Posterior vena cava (tissue), 2 donors: Measurements from ENCODE around the gene EMP1. TPM values are rescaled to one million over a fixed set of nuclear protein-coding genes. Genes with fewer than 3 reads are reported as not detected.
"Not testable (repeated sequence)": the region's sequence is repeated elsewhere in the genome, so short reads cannot be mapped to it uniquely, and the experiment has no call there.

Experiments
- DNase-seq: peaks from one replicate; pipeline ENCODE4 v3.0.0-alpha.2; 2020; ENCODE audit warnings: low spot score
- intact Hi-C, 2 donors: fragments of 100-400 bp; cut with DNase I; formaldehyde crosslinking; loops; one replicate each; pipeline versions ENCODE4 v1.14.1 to v1.14.2; 2022 to 2023
- total RNA-seq, 2 donors: library from RNA; stranded (reverse); fragmentation: NEBNext Ultra II Directional; extraction: Animal tissue kit (Norgen Biotek cat#: 25700); gene quantifications; one replicate each; pipeline ENCODE4 v1.2.1, GENCODE V29; 2021
- donor health status: DM: yes; HTN: yes; CAD: no.
- donor health status: DM: yes; HTN: yes; CAD: no.

EMP1 gene
- total RNA-seq, 2 donors from 2014 or later: 596 to 746 TPM

DNA sequence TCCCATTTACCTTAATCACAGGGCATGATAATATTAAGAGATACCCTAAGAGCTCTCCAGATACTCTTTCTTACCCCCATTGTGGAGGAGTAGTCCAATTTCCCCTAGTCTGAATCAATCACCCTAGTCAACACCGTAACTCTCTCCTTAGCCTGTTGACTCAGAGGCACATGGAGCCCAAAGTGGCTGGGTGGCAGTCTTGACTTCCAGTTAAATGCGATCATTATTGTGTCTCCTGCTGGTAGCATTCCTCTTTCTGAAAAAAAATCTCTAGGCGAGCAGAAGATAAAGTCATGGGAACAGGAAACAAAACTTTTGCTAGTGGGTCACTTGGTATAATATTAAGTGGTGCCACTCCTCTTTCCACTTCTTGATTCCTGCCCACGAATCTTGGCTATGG lies 46.4 kb downstream of the EMP1 start:
- no peak for DNase-seq
- intact Hi-C loops: no loop called here

DNA sequence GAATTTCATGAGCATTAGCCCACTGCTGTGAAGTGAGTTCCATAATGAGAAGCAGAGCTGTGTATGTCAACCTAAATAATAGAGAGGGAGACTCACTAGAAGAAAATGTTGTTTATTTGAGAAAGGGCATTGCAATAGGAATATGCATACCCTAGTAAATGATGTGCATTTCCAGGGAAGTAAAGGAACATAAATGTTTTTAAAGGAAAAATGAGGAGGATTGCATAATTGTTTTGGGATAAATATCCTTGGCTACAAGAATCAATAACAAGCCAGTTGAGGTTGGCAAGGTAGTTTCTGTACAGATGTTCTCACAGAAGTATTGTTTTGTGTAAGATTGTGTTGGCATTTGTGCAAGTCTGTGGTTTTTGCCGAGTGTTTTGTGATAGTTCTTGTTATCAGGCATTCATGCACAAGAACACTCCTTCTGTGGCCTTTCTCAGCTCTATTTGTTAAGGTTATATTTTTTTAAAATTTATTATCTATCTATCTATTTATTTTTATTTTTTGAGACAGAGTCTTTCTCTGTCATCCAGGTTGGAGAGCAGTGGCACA lies 47.1 kb downstream of the EMP1 start:
- intact Hi-C loops: no loop called here
- no peak for DNase-seq

GRCh38 chr12:13247596-13247995 lies 51.1 kb downstream of the EMP1 start:
- no peak for DNase-seq
- intact Hi-C loops: no loop called here

- no peak for DNase-seq
- intact Hi-C loops: no loop called here
These were observed 52.4 kb downstream of the EMP1 start for GRCh38 chr12:13248964-13249363.

DNA sequence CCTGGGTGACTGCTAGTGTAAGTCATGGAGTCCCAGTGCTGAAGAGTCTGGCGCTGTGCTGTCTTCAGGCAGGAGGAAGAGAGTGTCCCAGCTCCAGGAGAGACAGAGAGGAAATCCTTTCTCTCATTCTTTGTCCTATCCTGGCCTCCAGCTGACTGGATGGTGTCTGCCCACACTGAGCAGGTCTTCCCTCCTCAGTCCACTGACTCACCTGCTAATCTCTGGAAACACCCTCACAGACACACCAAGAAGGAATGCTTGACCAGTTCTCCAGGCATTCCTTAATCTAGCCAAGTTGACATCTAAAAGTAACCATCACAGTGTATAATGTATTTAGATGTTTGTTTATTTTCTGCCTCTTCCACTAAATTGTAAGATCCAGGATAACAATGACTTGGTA lies 53.9 kb downstream of the EMP1 start:
- DNase-seq: no peak
- intact Hi-C loops: no loop called here

- intact Hi-C loops: no loop called here
- no peak for DNase-seq
These were observed 55.0 kb downstream of the EMP1 start for GRCh38 chr12:13251521-13251920.

- intact Hi-C loops: no loop called here
- no peak for DNase-seq
These were observed 55.5 kb downstream of the EMP1 start for GRCh38 chr12:13252024-13252423.

- intact Hi-C loops: no loop called here
- DNase-seq: no peak
These were observed 56.1 kb downstream of the EMP1 start for GRCh38 chr12:13252616-13253015.

DNA sequence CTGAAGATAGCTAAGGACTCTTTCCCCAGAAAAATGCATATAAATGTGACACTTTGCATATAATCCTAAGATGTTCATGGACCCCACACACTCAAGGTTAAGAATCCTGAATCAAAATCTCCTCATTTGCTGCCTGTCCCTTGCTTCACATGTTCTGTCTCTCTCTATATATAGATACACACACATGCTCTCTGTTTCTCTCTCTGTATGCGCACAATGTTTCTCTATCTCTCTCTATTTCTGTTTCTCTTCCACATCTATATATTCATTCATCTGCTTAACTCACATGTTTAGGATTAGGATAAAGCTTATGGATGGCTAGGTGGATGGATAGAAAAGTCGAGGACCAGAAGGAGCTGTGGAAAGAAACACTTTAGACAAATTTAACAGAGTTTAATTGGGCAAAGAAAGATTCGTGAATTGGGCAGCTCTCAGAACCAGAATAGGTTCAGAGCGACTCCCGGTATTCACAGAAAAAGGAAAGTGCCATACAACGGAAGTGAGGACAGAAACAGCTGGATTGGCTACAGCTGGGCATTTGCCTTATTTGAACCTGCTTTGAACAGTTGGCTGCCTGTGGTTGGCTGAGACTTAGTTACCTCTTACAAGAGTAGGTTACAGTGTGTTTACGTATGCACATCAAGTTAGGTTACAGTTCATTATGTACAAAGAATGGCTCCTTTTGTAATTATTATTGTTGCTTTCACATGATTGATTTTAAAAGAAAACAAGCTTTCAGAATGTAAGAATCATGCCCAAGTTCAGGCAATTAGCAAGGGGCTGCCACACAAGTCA lies 57.6 kb downstream of the EMP1 start:
- intact Hi-C loops: no loop called here

GRCh38 chr12:13255792-13256691 lies 59.5 kb downstream of the EMP1 start:
- intact Hi-C loops: no loop called here
- peak; percentile 98 for DNase-seq

More for the DNA sequence above, 57.6 kb downstream of the EMP1 start:
- no peak for DNase-seq

DNA sequence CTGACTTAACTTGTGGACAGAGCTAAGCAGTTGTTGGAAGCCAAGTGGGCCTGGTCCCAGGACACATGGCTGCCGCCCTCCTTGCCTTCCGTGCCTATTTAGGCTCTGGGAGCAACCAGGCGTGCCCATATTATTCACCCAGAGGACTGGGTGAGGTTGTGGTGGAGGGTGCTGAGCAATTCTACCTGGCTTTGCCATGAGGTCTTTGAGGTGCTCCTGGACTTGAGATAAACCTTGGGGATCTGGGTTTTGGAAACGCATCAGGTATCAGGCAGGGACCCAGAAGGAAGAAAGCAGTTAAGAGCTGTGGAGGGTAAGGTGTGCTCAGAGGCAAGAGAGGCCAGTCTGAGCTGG lies 60.1 kb downstream of the EMP1 start:
- no peak for DNase-seq
- intact Hi-C loops: no loop called here

DNA sequence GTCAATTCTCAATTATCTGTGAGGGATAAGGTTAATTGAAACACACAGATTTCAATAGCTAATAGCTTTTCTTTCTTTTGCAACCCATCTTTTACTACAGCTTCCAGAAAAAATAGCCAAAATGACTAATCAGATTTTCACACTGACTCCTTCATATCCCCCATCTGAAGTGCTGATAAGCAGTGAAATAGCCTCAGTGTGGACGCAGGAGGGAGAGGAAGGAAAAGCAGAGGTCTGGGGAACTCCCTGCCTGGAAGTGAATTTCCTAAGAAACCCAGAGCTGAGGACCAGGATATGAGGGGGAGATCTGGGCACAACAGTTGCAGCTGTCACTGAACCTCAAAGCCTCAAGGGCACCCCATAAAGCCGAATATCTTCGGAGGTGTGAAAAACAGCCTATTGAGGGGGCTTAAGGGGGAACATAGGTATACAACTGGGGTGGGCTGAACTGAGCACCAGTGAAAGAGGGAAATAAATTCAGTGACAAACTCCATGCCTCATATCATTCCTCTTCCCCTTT lies 60.9 kb downstream of the EMP1 start:
- no peak for DNase-seq
- intact Hi-C loops: no loop called here

DNA sequence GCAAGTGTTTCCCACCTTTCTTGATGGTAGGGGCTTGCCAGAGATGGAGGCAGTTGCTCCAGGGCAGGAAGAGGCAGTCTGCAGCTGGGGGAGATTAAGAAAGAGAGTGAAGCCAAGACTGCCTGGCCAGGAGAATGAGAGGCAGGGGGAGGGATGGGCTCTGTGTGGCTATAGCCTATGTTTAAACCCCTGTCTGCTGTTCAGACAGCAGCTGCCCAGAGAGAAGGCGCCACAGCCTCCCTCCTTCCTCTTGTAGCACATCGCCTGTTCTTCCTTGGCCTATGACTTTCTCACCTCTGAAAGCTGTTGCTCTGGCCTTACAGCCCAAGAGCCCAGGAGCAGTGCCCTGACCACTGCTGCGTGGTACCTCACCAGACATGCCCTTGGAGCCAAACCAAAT lies 61.7 kb downstream of the EMP1 start:
- DNase-seq: no peak
- intact Hi-C loops: no loop called here

- no peak for DNase-seq
- intact Hi-C loops: no loop called here
These were observed 62.2 kb downstream of the EMP1 start for GRCh38 chr12:13258717-13259119.

DNA sequence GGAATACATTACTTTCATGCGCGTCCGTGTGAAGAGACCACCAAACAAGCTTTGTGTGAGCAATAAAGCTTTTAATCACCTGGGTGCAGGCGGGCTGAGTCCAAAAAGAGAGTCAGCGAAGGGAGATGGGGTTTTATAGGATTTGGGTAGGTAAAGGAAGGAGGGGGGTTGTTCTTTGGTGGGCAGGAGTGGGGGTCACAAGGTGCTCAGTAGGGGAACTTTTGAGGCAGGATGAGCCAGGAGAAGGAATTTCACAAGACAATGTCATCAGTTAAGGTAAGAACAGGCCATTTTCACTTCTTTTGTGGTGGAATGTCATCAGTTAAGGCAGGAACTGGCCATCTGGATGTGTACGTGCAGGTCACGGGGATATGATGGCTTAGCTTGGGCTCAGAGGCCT lies 63.1 kb downstream of the EMP1 start:
- intact Hi-C loops, DNase-seq: not testable (repeated sequence)

DNA sequence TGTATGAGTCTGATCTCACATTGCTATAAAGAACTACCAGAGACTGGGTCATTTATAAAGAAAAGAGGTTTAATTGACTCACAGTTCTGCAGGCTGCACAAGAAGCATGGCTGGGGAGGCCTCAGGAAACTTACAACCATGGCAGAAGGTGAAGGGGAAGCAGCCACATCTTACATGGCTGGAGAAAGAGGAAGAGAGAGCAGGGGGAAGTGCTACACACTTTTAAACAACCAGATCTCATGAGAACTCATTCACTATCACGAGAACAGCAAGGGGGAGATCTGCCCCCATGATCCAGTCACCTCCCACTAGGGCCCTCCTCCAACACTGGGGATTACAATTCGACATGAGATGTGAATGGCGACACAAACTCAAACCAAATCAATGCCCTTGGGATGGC lies 71.3 kb downstream of the EMP1 start:
- DNase-seq, intact Hi-C loops: not testable (repeated sequence)

DNA sequence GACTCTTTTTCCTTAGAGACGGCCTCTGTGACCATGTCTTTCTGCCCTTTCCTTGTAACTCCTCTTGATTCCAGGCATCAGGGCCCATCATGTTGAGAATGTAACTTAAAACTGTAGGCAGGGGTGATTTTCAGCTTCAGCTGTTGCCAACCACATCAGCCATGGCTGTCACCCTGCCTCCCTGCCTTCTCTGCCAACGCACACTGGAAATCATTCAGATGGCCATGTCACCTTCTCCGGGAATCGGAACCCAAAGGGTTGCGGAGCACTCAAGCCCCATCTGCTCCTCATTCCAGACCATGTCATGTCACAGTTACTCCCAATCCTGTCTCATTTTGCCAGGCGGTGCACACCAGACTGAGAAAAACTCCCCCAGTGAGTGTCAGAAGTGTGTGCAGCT lies 72.1 kb downstream of the EMP1 start:
- DNase-seq: no peak
- intact Hi-C loops: no loop called here
